GM23338 (cell line): ENCODE data around the gene SHF. TPM values are rescaled to one million over a fixed set of nuclear protein-coding genes. Genes with fewer than 3 reads are reported as not detected.

Source experiments
- ATAC-seq: fragments of 200-7000 bp; cut with Tn5 transposase; 3 replicates; pipeline ENCODE4 v1.9.1; 2020
- DNase-seq: peaks from one replicate; pipeline ENCODE4 v3.0.0-alpha.2; 2015; ENCODE audit warnings: low spot score
- H2AFZ ChIP-seq: fragments of 200-600 bp; sonication (generic); 2 replicates; pipeline ENCODE4 v1.8.0; 2016; ENCODE audit warnings: antibody characterized with exemption, mild to moderate bottlenecking, moderate library complexity
- H3F3A ChIP-seq: fragments of 200-600 bp; sonication (generic); replicated peaks from 2 replicates; pipeline ENCODE4 v1.8.0; 2017; ENCODE audit warnings: antibody characterized with exemption, mixed run types, low read depth
- H3K27ac ChIP-seq: fragments of 200-600 bp; sonication (generic); 2 replicates; pipeline ENCODE4 v1.6.1; 2016; ENCODE audit warnings: low read depth
- H3K27me3 ChIP-seq: fragments of 200-600 bp; sonication (generic); 2 replicates; pipeline ENCODE4 v1.8.0; 2016; ENCODE audit warnings: mild to moderate bottlenecking, mixed run types, moderate library complexity; ENCODE audit not compliant: insufficient read depth
- H3K36me3 ChIP-seq: fragments of 200-600 bp; sonication (generic); 2 replicates; pipeline ENCODE4 v1.8.0; 2016; ENCODE audit warnings: mild to moderate bottlenecking; ENCODE audit not compliant: insufficient read depth
- H3K4me1 ChIP-seq: fragments of 200-600 bp; sonication (generic); 2 replicates; pipeline ENCODE4 v1.8.0; 2016; ENCODE audit warnings: mild to moderate bottlenecking, moderate library complexity; ENCODE audit not compliant: insufficient read depth
- H3K4me2 ChIP-seq: fragments of 200-600 bp; sonication (generic); 2 replicates; pipeline ENCODE4 v1.7.1; 2017; ENCODE audit warnings: mixed run types
- H3K4me3 ChIP-seq: fragments of 200-600 bp; sonication (generic); 2 replicates; pipeline ENCODE4 v1.6.1; 2016; ENCODE audit warnings: mixed run types
- H3K79me2 ChIP-seq: fragments of 200-600 bp; sonication (generic); replicated peaks from 2 replicates; pipeline ENCODE4 v1.8.0; 2017; ENCODE audit warnings: mild to moderate bottlenecking; ENCODE audit not compliant: insufficient read depth
- H3K9me2 ChIP-seq: fragments of 200-600 bp; sonication (generic); 2 replicates; pipeline ENCODE4 v1.8.0; 2017; ENCODE audit not compliant: insufficient read depth
- H4K20me1 ChIP-seq: fragments of 200-600 bp; sonication (generic); replicated peaks from 2 replicates; pipeline ENCODE4 v1.8.0; 2017; ENCODE audit warnings: mild to moderate bottlenecking; ENCODE audit not compliant: insufficient read depth
- H3K27ac Mint-ChIP-seq: 2 replicates; pipeline ENCODE4 v1.8.0; 2020; ENCODE audit warnings: inconsistent platforms, mild to moderate bottlenecking, moderate library complexity, mixed read lengths
- H3K27me3 Mint-ChIP-seq: 3 replicates; pipeline ENCODE4 v1.8.0; 2022; ENCODE audit warnings: low read depth, mild to moderate bottlenecking, moderate library complexity, mixed read lengths, inconsistent platforms; ENCODE audit not compliant: insufficient read depth, poor library complexity
- H3K36me3 Mint-ChIP-seq: 3 replicates; pipeline ENCODE4 v1.8.0; 2021; ENCODE audit warnings: low read depth, mild to moderate bottlenecking, inconsistent platforms, moderate library complexity, mixed read lengths
- H3K4me1 Mint-ChIP-seq: 3 replicates; pipeline ENCODE4 v1.8.0; 2020; ENCODE audit warnings: mild to moderate bottlenecking, inconsistent platforms, mixed read lengths
- H3K4me3 Mint-ChIP-seq: 3 replicates; pipeline ENCODE4 v1.8.0; 2021; ENCODE audit warnings: moderate library complexity, mild to moderate bottlenecking, inconsistent platforms, mixed read lengths
- H3K9me3 Mint-ChIP-seq: 3 replicates; pipeline ENCODE4 v1.8.0; 2020; ENCODE audit warnings: moderate library complexity, mild to moderate bottlenecking, inconsistent platforms, mixed read lengths
- CREB1 ChIP-seq: fragments of 250-450 bp; sonication (Bioruptor Pico); IDR thresholded peaks from 2 replicates; pipeline ENCODE4 v1.5.0; 2020; ENCODE audit warnings: low read depth, mild to moderate bottlenecking, moderate library complexity
- CTCF ChIP-seq, 2 experiments: fragments of 200-600 bp in 1 of 2; sonication (generic) in 1 of 2; conservative IDR thresholded peaks; 2 replicates each; pipeline versions ENCODE4 v1.5.1 to v1.6.1; 2016 to 2017; ENCODE audit warnings: antibody characterized with exemption in 2 of 2, low read depth in 2 of 2, mild to moderate bottlenecking in 2 of 2, moderate library complexity in 1 of 2
- EZH2 ChIP-seq: fragments of 200-600 bp; sonication (generic); IDR thresholded peaks from one replicate; pipeline ENCODE4 v1.8.0; 2017; ENCODE audit warnings: antibody characterized with exemption, mild to moderate bottlenecking, low read depth; ENCODE audit not compliant: unreplicated experiment
- EZH2phosphoT487 ChIP-seq: fragments of 200-600 bp; sonication (generic); IDR thresholded peaks from one replicate; pipeline ENCODE4 v1.8.1; 2018; ENCODE audit warnings: antibody characterized with exemption; ENCODE audit not compliant: unreplicated experiment
- NANOG ChIP-seq: IDR thresholded peaks from 2 replicates; pipeline ENCODE4 v1.6.1; 2016; ENCODE audit warnings: antibody characterized with exemption, borderline replicate concordance
- POLR2AphosphoS5 ChIP-seq: IDR thresholded peaks from 2 replicates; pipeline ENCODE4 v1.6.1; 2016; ENCODE audit warnings: antibody characterized with exemption, low read depth
- REST ChIP-seq: IDR thresholded peaks from one replicate; pipeline ENCODE4 v1.6.1; 2018; ENCODE audit warnings: antibody characterized with exemption; ENCODE audit not compliant: unreplicated experiment
- STAT1 ChIP-seq: IDR thresholded peaks from one replicate; pipeline ENCODE4 v1.6.1; 2016; ENCODE audit warnings: antibody characterized with exemption; ENCODE audit not compliant: unreplicated experiment
- ZNF114 ChIP-seq: fragments of 250-450 bp; sonication (Bioruptor Pico); IDR thresholded peaks from 2 replicates; pipeline ENCODE4 v1.5.0; 2020; ENCODE audit warnings: mild to moderate bottlenecking, moderate library complexity
- ZNF462 ChIP-seq: fragments of 250-450 bp; sonication (Bioruptor Pico); IDR thresholded peaks from 2 replicates; pipeline ENCODE4 v1.5.0; 2020; ENCODE audit warnings: mild to moderate bottlenecking, moderate library complexity
- polyA plus RNA-seq: library from polyadenylated mRNA; unstranded; fragments of >200 nt; fragmentation: Nextera tagmentation; extraction: Ambion mirVana; gene quantifications from 2 replicates; pipeline ENCODE4 v1.2.1, GENCODE V29; 2016
- total RNA-seq: library from RNA; depleted of rRNA; stranded (reverse); fragments of >200 nt; shearing (Covaris generic); gene quantifications from 2 replicates; pipeline ENCODE4 v1.2.3, GENCODE V29; 2014

Gene SHF
- total and polyA plus RNA-seq, 2 experiments from 2014 or later, result 5.8 to 15.6 TPM

- TF ChIP-seq CTCF (conservative IDR thresholded peaks at IDR 0.05; ENCODE audit: low read depth in 2 of 2), result 0 out of 4 replicates have a peak, but pooled peaks of 1 of the 2 experiments have one; percentile 9
- no peak for TF ChIP-seq REST
These were observed 11.5 kb upstream of the SHF start (continued) for GRCh38 chr15:45199136-45199810.

GRCh38 chr15:45198337-45199135 lies 10.8 kb upstream of the SHF start:
- H4K20me1 ChIP-seq, result no peaks in the 10 kb centered on the region
- peak overlapping the region; percentile 97 for H3K4me2 ChIP-seq
- DNase-seq, result peak; percentile 90
- H3K4me1 Mint-ChIP-seq, result peaks cover 8% of the 10 kb centered on the region
- no peak overlapping the region for H3K27ac ChIP-seq
- no peaks in the 10 kb centered on the region for H3K9me2 ChIP-seq
- no peak overlapping the region for H3K4me3 Mint-ChIP-seq
- peak overlapping the region; percentile 87 for H2AFZ ChIP-seq
- peaks cover 17% of the 10 kb centered on the region for H3K27me3 Mint-ChIP-seq
- no peaks in the 10 kb centered on the region for H3K36me3 Mint-ChIP-seq
- no peaks in the 10 kb centered on the region for H3K9me3 Mint-ChIP-seq
- peak overlapping the region; percentile 91 for H3K27ac Mint-ChIP-seq
- peak overlapping the region; percentile 96 for H3K4me3 ChIP-seq
- no peaks in the 10 kb centered on the region for H3K79me2 ChIP-seq
- no peaks in the 10 kb centered on the region; the same call in 1 of the 2 replicates for H3K27me3 ChIP-seq
- peak; percentile 57 for ATAC-seq
- no peaks in the 10 kb centered on the region for H3K36me3 ChIP-seq
- no peaks in the 10 kb centered on the region for H3F3A ChIP-seq
- no peaks in the 10 kb centered on the region for H3K4me1 ChIP-seq
- TF ChIP-seq STAT1 (no peak), ZNF114 (no peak), NANOG (no peak), EZH2phosphoT487 (no peak), ZNF462 (CRISPR knock-in tag) (no peak), EZH2 (no peak), POLR2AphosphoS5 (0 out of 2 replicates have a peak, but pooled peaks have one; percentile 19), CREB1 (peak; percentile 89)
